Fibroblast of the aortic adventitia (primary cell): Measurements from ENCODE around the gene RPS19. TPM values are rescaled to one million over a fixed set of nuclear protein-coding genes. Genes with fewer than 3 reads are reported as not detected.

Source experiments
- DNase-seq: peaks from one replicate; pipeline ENCODE4 v3.0.0-alpha.2; 2010; ENCODE audit warnings: low read depth
- H3K4me3 ChIP-seq: 2 replicates; pipeline ENCODE4 v1.5.1; 2011; ENCODE audit warnings: low read depth, mild to moderate bottlenecking, control low read depth, low read length, moderate library complexity
- CTCF ChIP-seq: IDR thresholded peaks from 2 replicates; pipeline ENCODE4 v1.5.1; 2011; ENCODE audit warnings: mild to moderate bottlenecking, low read length, control low read depth, inconsistent platforms; ENCODE audit not compliant: insufficient read depth
- total RNA-seq: library from RNA; depleted of rRNA; stranded (reverse); fragments of >200 nt; gene quantifications from 2 replicates; pipeline ENCODE4 v1.2.3, GENCODE V29; 2012; ENCODE audit warnings: low replicate concordance

The RPS19 gene
- total RNA-seq, 1 donor = 1,080 TPM

- H3K4me3 ChIP-seq = peak within 1 kb of the TSS; percentile 96
- DNase-seq = no peak
- no peak for TF ChIP-seq CTCF
Measured at GRCh38 chr19:41882568-41883462, 22.8 kb downstream of the RPS19 start, which contains the start of gene ARHGEF1. Gene ARHGEF1, plus strand, starts transcription at chr19:41883184. Its CDS starts 4,899 bp downstream, at chr19:41888083.

GRCh38 chr19:41883463-41883820, 23.4 kb downstream of the RPS19 start:
- no peak for TF ChIP-seq CTCF
- DNase-seq = no peak
- peak overlapping the region; percentile 96 for H3K4me3 ChIP-seq

DNA sequence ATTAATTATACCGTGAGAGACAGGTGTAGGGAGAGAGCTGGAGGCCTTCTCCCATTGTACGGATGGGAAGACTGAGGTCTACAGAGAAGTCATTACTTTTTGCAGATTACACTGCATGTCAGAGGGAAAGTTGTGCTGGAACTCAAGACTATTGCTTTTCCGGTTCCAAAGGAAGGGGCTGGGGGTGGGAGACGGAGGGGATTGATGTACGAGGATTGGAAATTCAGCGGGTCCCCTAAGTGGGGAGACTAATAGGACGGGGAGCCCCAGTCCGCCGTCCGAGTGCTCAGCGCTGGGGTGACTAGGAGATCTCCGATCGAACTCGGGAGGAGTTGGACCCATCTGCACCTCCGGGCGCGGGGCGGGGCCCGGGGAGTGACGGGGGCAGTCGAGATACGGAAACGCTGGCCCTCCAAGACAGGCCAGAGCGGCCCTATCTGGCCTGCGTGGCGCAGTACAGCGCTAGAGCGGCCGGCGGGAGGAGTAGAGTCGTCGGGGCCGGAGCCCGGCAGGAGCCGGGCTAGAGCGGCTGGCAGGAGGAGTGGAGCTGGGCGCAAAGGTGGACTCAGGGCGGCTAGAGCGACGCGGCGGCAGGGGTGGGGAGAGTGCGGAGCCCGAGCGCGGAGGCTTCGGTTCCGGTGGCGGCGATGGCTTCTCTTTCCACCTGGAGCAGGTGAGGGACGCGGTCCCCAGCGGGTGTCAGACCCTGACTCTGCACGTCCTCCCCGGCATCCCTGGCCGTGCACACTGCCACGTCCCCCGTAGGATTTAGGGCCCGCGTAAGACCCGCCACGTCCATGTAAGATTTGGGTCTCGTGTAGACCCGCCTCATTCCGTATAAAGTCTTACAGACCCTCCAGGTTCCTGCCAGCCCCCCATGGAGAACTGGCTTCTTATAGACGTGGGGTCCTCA, 24.0 kb downstream of the RPS19 start:
- peak overlapping the region; percentile 96 for H3K4me3 ChIP-seq
- DNase-seq = peak; percentile 95
- TF ChIP-seq CTCF = peak; percentile 40

- DNase-seq = no peak
- no peak overlapping the region for H3K4me3 ChIP-seq
- no peak for TF ChIP-seq CTCF
Measured at GRCh38 chr19:41886761-41887710, 27.0 kb downstream of the RPS19 start.

DNA sequence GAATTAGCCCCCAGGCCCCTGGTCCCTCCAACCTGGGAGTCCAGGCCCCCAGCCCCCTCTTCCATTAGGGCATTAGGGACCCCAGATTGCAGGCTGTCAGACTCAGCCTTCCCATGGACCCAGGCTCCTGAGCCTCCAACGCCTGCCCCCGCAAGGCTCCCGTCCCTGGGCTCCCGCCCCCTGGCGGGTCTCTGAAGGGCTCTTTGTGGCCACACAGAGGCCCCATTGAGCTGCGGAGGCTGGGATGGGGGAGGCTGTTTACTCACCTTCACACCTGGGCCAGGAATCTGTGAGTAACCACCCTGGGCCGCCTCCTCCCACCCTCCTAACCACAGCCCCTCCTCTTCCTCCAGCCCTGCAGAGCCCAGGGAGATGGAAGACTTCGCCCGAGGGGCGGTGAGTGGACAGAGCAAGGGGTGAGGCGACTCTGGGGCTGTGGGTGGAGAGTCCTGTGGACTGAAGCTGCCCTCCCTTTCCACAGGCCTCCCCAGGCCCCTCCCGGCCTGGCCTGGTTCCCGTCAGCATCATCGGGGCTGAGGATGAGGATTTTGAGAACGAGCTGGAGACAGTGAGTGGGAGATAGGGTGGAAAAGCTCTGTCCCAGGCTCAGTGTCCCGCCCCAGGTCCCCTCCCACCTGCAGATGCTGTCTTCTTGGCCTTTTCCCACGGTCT, 27.8 kb downstream of the RPS19 start:
- TF ChIP-seq CTCF = no peak
- no peak for DNase-seq
- H3K4me3 ChIP-seq = no peak overlapping the region
